Dendritic cell treated with granulocyte-macrophage colony-stimulating factor and Interleukin-4, amounts not matched to agents 40 ng/mL and 50 ng/mL, for 4 days (primary cell): ENCODE data around the gene NDUFB4.

Experiments
- H3K27ac Mint-ChIP-seq: one replicate; pipeline ENCODE4 v1.8.0; 2022; ENCODE audit warnings: mild to moderate bottlenecking, mixed read lengths
- H3K27me3 Mint-ChIP-seq: one replicate; pipeline ENCODE4 v1.8.0; 2022; ENCODE audit warnings: mild to moderate bottlenecking, mixed read lengths
- H3K36me3 Mint-ChIP-seq: one replicate; pipeline ENCODE4 v1.8.0; 2022; ENCODE audit warnings: low read depth, mixed read lengths
- H3K4me1 Mint-ChIP-seq: one replicate; pipeline ENCODE4 v1.8.0; 2022; ENCODE audit warnings: low read depth, mixed read lengths
- H3K4me3 Mint-ChIP-seq: one replicate; pipeline ENCODE4 v1.8.0; 2022; ENCODE audit warnings: mild to moderate bottlenecking, moderate library complexity, mixed read lengths
- H3K9me3 Mint-ChIP-seq: one replicate; pipeline ENCODE4 v1.8.0; 2022; ENCODE audit warnings: mixed read lengths
- intact Hi-C: fragments of 100-400 bp; cut with micrococcal nuclease; formaldehyde crosslinking; loops from one replicate; pipeline ENCODE4 v1.15.0; 2022

Gene NDUFB4

GRCh38 chr3:120596116-120596852, at the start of gene NDUFB4:
Gene NDUFB4 (plus strand): TSS chr3:120596336. CDS start chr3:120596360, 24 bp downstream.
- no peaks in the 10 kb centered on the region for H3K27me3 Mint-ChIP-seq
- H3K9me3 Mint-ChIP-seq, result no peaks in the 10 kb centered on the region
- peak within 1 kb of the TSS; percentile 88 for H3K4me3 Mint-ChIP-seq
- peaks cover 17% of the 10 kb centered on the region for H3K4me1 Mint-ChIP-seq
- no peaks in the 10 kb centered on the region for H3K36me3 Mint-ChIP-seq
- H3K27ac Mint-ChIP-seq, result peak within 1 kb of the TSS; percentile 93
- intact Hi-C loops, result loop anchor here (1.0 to 5.0 kb wide), 2 partner anchors 81 to 146 kb away; partner anchors contain the start of genes GTF2E1 and RABL3

GRCh38 chr3:120550546-120550945, 45.6 kb upstream of the NDUFB4 start:
- Mint-ChIP-seq H3K36me3 (no peaks in the 10 kb centered on the region), H3K27ac (no peak overlapping the region), H3K4me1 (no peaks in the 10 kb centered on the region), H3K9me3 (no peaks in the 10 kb centered on the region), H3K27me3 (peaks cover 6% of the 10 kb centered on the region), H3K4me3 (no peak overlapping the region)
- intact Hi-C loops, result loop anchor here (10.0 kb wide), 1 partner anchor 196 kb away; no protein-coding TSS in a partner anchor

- Mint-ChIP-seq H3K27me3 (peaks cover 6% of the 10 kb centered on the region), H3K27ac (no peak overlapping the region), H3K9me3 (no peaks in the 10 kb centered on the region), H3K4me1 (no peaks in the 10 kb centered on the region), H3K4me3 (no peak overlapping the region), H3K36me3 (no peaks in the 10 kb centered on the region)
- intact Hi-C loops, result loop anchor here (10.0 kb wide), 1 partner anchor 198 kb away; no protein-coding TSS in a partner anchor
Observed at GRCh38 chr3:120552184-120553172, 43.7 kb upstream of the NDUFB4 start.

GRCh38 chr3:120554812-120555606, 41.1 kb upstream of the NDUFB4 start:
- intact Hi-C loops, result loop anchor here (5.0 to 10.0 kb wide), 2 partner anchors 200 to 663 kb away; no protein-coding TSS in a partner anchor
- Mint-ChIP-seq H3K4me3 (no peak overlapping the region), H3K27ac (no peak overlapping the region), H3K9me3 (no peaks in the 10 kb centered on the region), H3K27me3 (peaks cover 7% of the 10 kb centered on the region), H3K4me1 (peaks cover 16% of the 10 kb centered on the region), H3K36me3 (no peaks in the 10 kb centered on the region)

- H3K27ac Mint-ChIP-seq, result no peak overlapping the region
- H3K9me3 Mint-ChIP-seq, result no peaks in the 10 kb centered on the region
- H3K4me3 Mint-ChIP-seq, result no peak overlapping the region
- intact Hi-C loops, result loop anchor here (5.0 to 10.0 kb wide), 2 partner anchors 201 to 664 kb away; no protein-coding TSS in a partner anchor
- no peaks in the 10 kb centered on the region for H3K36me3 Mint-ChIP-seq
- H3K4me1 Mint-ChIP-seq, result peaks cover 16% of the 10 kb centered on the region
- peaks cover 7% of the 10 kb centered on the region for H3K27me3 Mint-ChIP-seq
Observed at GRCh38 chr3:120555657-120556509, 40.3 kb upstream of the NDUFB4 start.

GRCh38 chr3:120557115-120557514, 39.0 kb upstream of the NDUFB4 start:
- peaks cover 16% of the 10 kb centered on the region for H3K4me1 Mint-ChIP-seq
- H3K4me3 Mint-ChIP-seq, result no peak overlapping the region
- intact Hi-C loops, result loop anchor here (5.0 to 10.0 kb wide), 2 partner anchors 202 to 665 kb away; no protein-coding TSS in a partner anchor
- no peaks in the 10 kb centered on the region for H3K36me3 Mint-ChIP-seq
- no peak overlapping the region for H3K27ac Mint-ChIP-seq
- H3K27me3 Mint-ChIP-seq, result peaks cover 5% of the 10 kb centered on the region
- H3K9me3 Mint-ChIP-seq, result no peaks in the 10 kb centered on the region

GRCh38 chr3:120558771-120559241, 37.3 kb upstream of the NDUFB4 start:
- peaks cover 5% of the 10 kb centered on the region for H3K27me3 Mint-ChIP-seq
- H3K9me3 Mint-ChIP-seq, result no peaks in the 10 kb centered on the region
- H3K4me1 Mint-ChIP-seq, result peaks cover 16% of the 10 kb centered on the region
- intact Hi-C loops, result loop anchor here (1.0 to 10.0 kb wide), 4 partner anchors 140 to 667 kb away; no protein-coding TSS in a partner anchor
- no peaks in the 10 kb centered on the region for H3K36me3 Mint-ChIP-seq
- peak overlapping the region; percentile 62 for H3K4me3 Mint-ChIP-seq
- peak overlapping the region; percentile 66 for H3K27ac Mint-ChIP-seq

GRCh38 chr3:120559242-120560061, 36.7 kb upstream of the NDUFB4 start:
- Mint-ChIP-seq H3K36me3 (no peaks in the 10 kb centered on the region), H3K27me3 (peaks cover 5% of the 10 kb centered on the region), H3K9me3 (no peaks in the 10 kb centered on the region), H3K4me3 (peak overlapping the region; percentile 62), H3K4me1 (peaks cover 16% of the 10 kb centered on the region), H3K27ac (peak overlapping the region; percentile 63)
- intact Hi-C loops, result loop anchor here (1.0 to 10.0 kb wide), 4 partner anchors 141 to 667 kb away; no protein-coding TSS in a partner anchor

GRCh38 chr3:120560304-120561250, 35.6 kb upstream of the NDUFB4 start:
- intact Hi-C loops, result loop anchor here (1.0 kb wide), 1 partner anchor 235 kb away; no protein-coding TSS in a partner anchor
- H3K9me3 Mint-ChIP-seq, result no peaks in the 10 kb centered on the region

GRCh38 chr3:120561251-120562045, 34.7 kb upstream of the NDUFB4 start:
- intact Hi-C loops, result loop anchor here (1.0 kb wide), 1 partner anchor 234 kb away; no protein-coding TSS in a partner anchor
- Mint-ChIP-seq H3K9me3 (no peaks in the 10 kb centered on the region), H3K27me3 (peaks cover 5% of the 10 kb centered on the region), H3K4me3 (no peak overlapping the region), H3K27ac (no peak overlapping the region), H3K4me1 (peaks cover 16% of the 10 kb centered on the region), H3K36me3 (no peaks in the 10 kb centered on the region)

More at GRCh38 chr3:120560304-120561250, 35.6 kb upstream of the NDUFB4 start:
- Mint-ChIP-seq H3K27me3 (peaks cover 5% of the 10 kb centered on the region), H3K4me1 (peaks cover 16% of the 10 kb centered on the region), H3K36me3 (no peaks in the 10 kb centered on the region), H3K27ac (no peak overlapping the region), H3K4me3 (no peak overlapping the region)
